Mesendoderm (in vitro differentiated cells): ENCODE results near the gene CELA2B.
"Not testable (repeated sequence)": the region's sequence is repeated elsewhere in the genome, so short reads cannot be mapped to it uniquely, and the experiment has no call there.

Source experiments
- DNase-seq: peaks from one replicate; pipeline ENCODE4 v3.0.0; 2013
- H2AK5ac ChIP-seq: 2 replicates; pipeline ENCODE4 v1.6.1; 2013; ENCODE audit warnings: low read length, inconsistent platforms
- H2BK120ac ChIP-seq: 2 replicates; pipeline ENCODE4 v1.6.1; 2013; ENCODE audit warnings: low read depth, mild to moderate bottlenecking, low read length, moderate library complexity, mixed read lengths
- H2BK15ac ChIP-seq: replicated peaks from 2 replicates; pipeline ENCODE4 v1.6.1; 2013; ENCODE audit warnings: low read depth, mild to moderate bottlenecking, moderate library complexity
- H2BK5ac ChIP-seq: 2 replicates; pipeline ENCODE4 v1.6.1; 2013; ENCODE audit warnings: low read length, inconsistent platforms
- H3K18ac ChIP-seq: 2 replicates; pipeline ENCODE4 v1.6.1; 2013; ENCODE audit warnings: mild to moderate bottlenecking, low read length, mixed read lengths
- H3K23ac ChIP-seq: one replicate; pipeline ENCODE4 v1.6.1; 2013; ENCODE audit warnings: low read length
- H3K27ac ChIP-seq: 2 replicates; pipeline ENCODE4 v1.5.1; 2013; ENCODE audit warnings: low read depth, mild to moderate bottlenecking, inconsistent platforms, low read length, moderate library complexity
- H3K27me3 ChIP-seq: 2 replicates; pipeline ENCODE4 v1.6.1; 2013; ENCODE audit warnings: low read length, control low read depth, mild to moderate bottlenecking, inconsistent platforms; ENCODE audit not compliant: insufficient read depth, poor library complexity
- H3K36me3 ChIP-seq: 2 replicates; pipeline ENCODE4 v1.6.1; 2013; ENCODE audit warnings: low read length, inconsistent platforms; ENCODE audit not compliant: control insufficient read depth, insufficient read depth
- H3K4ac ChIP-seq: one replicate; pipeline ENCODE4 v1.6.1; 2013; ENCODE audit warnings: low read depth, mild to moderate bottlenecking, low read length, moderate library complexity
- H3K4me1 ChIP-seq: 2 replicates; pipeline ENCODE4 v1.6.1; 2013; ENCODE audit warnings: low read depth, low read length, inconsistent platforms; ENCODE audit not compliant: control insufficient read depth
- H3K4me2 ChIP-seq: 2 replicates; pipeline ENCODE4 v1.6.1; 2013; ENCODE audit warnings: low read length
- H3K4me3 ChIP-seq: 2 replicates; pipeline ENCODE4 v1.5.1; 2013; ENCODE audit warnings: mild to moderate bottlenecking, low read length
- H3K56ac ChIP-seq: one replicate; pipeline ENCODE4 v1.6.1; 2013; ENCODE audit warnings: low read length
- H3K79me1 ChIP-seq: 2 replicates; pipeline ENCODE4 v1.6.1; 2013; ENCODE audit warnings: low read length, inconsistent platforms
- H3K79me2 ChIP-seq: 2 replicates; pipeline ENCODE4 v1.6.1; 2013; ENCODE audit warnings: mild to moderate bottlenecking, low read length; ENCODE audit not compliant: control insufficient read depth, insufficient read depth
- H3K9ac ChIP-seq: 2 replicates; pipeline ENCODE4 v1.6.1; 2013; ENCODE audit warnings: low read length, inconsistent platforms
- H4K5ac ChIP-seq: one replicate; pipeline ENCODE4 v1.6.1; 2013; ENCODE audit warnings: low read length
- H4K8ac ChIP-seq: one replicate; pipeline ENCODE4 v1.6.1; 2013; ENCODE audit warnings: low read depth, mild to moderate bottlenecking, control low read depth, low read length, moderate library complexity
- WGBS: extraction: QIAGEN DNeasy Blood & Tissue Kit; methylation state at CpG from one replicate; pipeline ENCODE4 v1.1.7; 2013; ENCODE audit warnings: low lambda C conversion rate, missing lambda C conversion rate; ENCODE audit not compliant: insufficient coverage; ENCODE audit errors: extremely low coverage; 5-methylcytosine and 5-hydroxymethylcytosine counted together

Gene CELA2B

DNA sequence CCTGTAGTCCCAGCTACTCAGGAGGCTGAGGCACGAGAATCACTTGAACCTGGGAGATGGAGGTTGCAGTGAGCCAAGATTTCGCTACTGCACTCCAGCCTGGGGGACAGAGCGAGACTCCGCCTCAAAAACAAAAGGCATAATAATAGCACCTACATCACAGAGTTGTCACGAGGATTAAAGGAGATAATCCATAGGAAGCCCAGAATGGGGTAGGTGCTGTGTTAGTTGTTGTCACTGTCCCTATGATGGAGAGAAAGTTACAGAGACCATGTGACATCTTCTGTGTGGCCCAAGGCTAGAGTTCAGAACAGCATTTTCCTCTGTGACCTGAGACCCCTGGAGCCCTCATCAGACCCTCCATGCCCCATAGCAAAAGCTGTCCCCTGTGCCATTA is 12.0 kb upstream of the CELA2B start:
- not testable (repeated sequence) for H3K79me2 ChIP-seq, H4K5ac ChIP-seq, H3K79me1 ChIP-seq, H3K4me3 ChIP-seq, H3K9ac ChIP-seq, H3K36me3 ChIP-seq, H2BK120ac ChIP-seq, H2AK5ac ChIP-seq, H3K4ac ChIP-seq, H2BK15ac ChIP-seq, H3K23ac ChIP-seq, H4K8ac ChIP-seq, H2BK5ac ChIP-seq, DNase-seq, H3K18ac ChIP-seq, H3K4me1 ChIP-seq, H3K27me3 ChIP-seq, H3K27ac ChIP-seq, H3K4me2 ChIP-seq, H3K56ac ChIP-seq
- WGBS, result no CpG with 5 or more reads among the region's 5 CpGs

DNA sequence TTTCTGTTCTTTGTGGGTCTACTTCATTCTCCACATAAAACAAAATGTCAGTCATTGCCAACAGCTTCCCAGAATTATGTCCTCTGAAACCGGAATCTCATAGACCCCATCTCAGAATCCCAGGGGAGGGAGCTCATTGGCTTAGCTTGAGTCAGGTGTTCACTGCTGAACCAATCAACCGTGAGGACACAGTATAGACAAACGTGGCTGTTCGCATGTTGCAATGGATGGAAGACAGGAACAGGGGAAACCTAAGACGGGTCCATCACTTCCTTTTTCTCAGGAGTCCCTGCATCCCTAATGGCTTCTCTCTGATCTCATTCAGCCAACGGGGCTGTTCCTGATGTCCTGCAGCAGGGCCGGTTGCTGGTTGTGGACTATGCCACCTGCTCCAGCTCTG is 10.2 kb upstream of the CELA2B start:
- no peak overlapping the region for H3K18ac ChIP-seq
- no peak overlapping the region for H3K23ac ChIP-seq
- H3K4me1 ChIP-seq, result no peaks in the 10 kb centered on the region
- H3K4ac ChIP-seq, result no peak overlapping the region
- no peak overlapping the region for H3K27ac ChIP-seq
- no peak overlapping the region for H2AK5ac ChIP-seq
- H3K36me3 ChIP-seq, result no peaks in the 10 kb centered on the region
- H3K79me1 ChIP-seq, result no peaks in the 10 kb centered on the region
- no peaks in the 10 kb centered on the region for H3K27me3 ChIP-seq
- no peak overlapping the region for H2BK15ac ChIP-seq
- no peak overlapping the region for H2BK120ac ChIP-seq
- H3K79me2 ChIP-seq, result no peaks in the 10 kb centered on the region
- H3K4me2 ChIP-seq, result no peak overlapping the region
- H2BK5ac ChIP-seq, result no peak overlapping the region
- WGBS, result no CpG with 5 or more reads among the region's 7 CpGs
- no peak overlapping the region for H4K8ac ChIP-seq
- H3K4me3 ChIP-seq, result no peak overlapping the region
- no peak for DNase-seq
- H4K5ac ChIP-seq, result no peak overlapping the region
- H3K9ac ChIP-seq, result no peak overlapping the region
- no peak overlapping the region for H3K56ac ChIP-seq

DNA sequence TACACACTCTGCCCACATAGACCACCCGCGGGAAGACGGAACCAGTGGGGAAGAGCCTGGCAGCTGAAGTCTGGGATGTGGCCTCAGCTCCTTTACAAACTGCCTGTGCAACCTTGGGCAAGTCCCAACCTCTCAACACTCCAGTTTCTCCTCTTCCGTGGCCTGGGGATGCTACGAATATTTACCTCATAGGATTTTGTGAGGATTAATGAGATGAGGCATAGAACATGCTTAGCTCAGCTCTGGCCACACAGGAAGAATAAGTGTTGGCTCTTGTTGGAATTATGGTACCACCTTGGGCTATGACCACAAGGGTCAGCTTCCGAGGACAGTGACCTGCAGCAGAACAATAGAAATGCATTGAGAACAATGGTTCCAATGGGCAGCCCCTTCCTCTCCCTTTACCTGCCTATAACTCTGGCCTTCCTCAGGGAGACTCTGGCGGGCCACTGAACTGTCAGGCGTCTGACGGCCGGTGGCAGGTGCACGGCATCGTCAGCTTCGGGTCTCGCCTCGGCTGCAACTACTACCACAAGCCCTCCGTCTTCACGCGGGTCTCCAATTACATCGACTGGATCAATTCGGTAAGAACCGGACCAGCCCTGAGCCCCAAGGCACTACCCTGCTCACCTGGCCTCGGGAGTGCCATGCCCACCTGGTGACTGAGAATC is 8.8 kb upstream of the CELA2B start:
- H3K27me3 ChIP-seq, H3K79me2 ChIP-seq, H4K5ac ChIP-seq, H4K8ac ChIP-seq, H2AK5ac ChIP-seq, H3K36me3 ChIP-seq, H2BK120ac ChIP-seq, H3K4ac ChIP-seq, H2BK5ac ChIP-seq, H3K56ac ChIP-seq, H3K4me1 ChIP-seq, H3K79me1 ChIP-seq, H3K9ac ChIP-seq, DNase-seq, H3K27ac ChIP-seq, H3K23ac ChIP-seq, H3K4me3 ChIP-seq, H2BK15ac ChIP-seq, H3K4me2 ChIP-seq, H3K18ac ChIP-seq: not testable (repeated sequence)
- no CpG with 5 or more reads among the region's 22 CpGs for WGBS

DNA sequence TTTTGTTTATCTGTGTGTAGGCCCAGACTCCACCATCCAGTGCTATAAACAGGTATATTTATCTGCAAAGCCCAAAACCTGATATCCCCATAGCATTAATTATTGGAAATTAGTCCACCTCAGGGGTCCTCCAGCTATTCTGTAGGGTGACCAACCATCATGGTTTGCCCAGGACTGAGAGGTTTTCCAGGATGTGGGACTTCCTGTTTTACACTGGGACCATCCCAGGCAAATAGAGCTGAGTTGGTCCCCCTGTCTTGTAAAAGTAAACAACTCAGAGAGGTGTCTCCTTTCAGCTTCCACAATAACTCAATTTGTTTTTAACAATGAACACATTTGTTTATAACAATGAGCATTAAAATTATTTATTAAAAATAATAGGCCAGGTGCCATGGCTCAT is 7.8 kb upstream of the CELA2B start:
- Histone ChIP-seq H3K79me1 (no peaks in the 10 kb centered on the region), H3K27ac (no peak overlapping the region), H4K5ac (no peak overlapping the region), H3K18ac (no peak overlapping the region), H2AK5ac (no peak overlapping the region), H2BK120ac (no peak overlapping the region), H3K23ac (no peak overlapping the region), H4K8ac (no peak overlapping the region), H3K79me2 (no peaks in the 10 kb centered on the region), H3K9ac (no peak overlapping the region), H3K4me1 (no peaks in the 10 kb centered on the region), H2BK15ac (no peak overlapping the region), H2BK5ac (no peak overlapping the region), H3K4me2 (no peak overlapping the region), H3K4me3 (no peak overlapping the region), H3K4ac (no peak overlapping the region), H3K56ac (no peak overlapping the region), H3K27me3 (no peaks in the 10 kb centered on the region), H3K36me3 (no peaks in the 10 kb centered on the region)
- no peak for DNase-seq

DNA sequence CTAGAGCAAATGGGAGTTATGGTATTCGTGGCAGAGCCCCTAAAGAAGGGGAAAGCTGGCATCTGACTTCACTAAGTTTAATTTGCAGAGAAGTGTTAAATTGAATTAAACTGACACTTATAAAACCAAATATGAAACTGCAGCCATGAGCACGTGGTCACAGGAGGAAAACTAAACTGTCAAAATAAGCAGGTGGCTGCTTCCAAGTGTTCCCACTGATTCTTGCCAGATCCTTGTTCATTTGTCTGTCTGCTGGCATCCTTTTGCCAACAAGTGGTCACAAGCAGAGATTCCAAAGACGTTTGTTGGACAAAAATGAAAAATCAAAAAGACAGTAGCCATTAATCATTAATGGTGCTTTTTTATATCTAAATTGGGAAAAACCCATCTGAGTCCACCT is 6.5 kb upstream of the CELA2B start:
- Histone ChIP-seq H2AK5ac (no peak overlapping the region), H4K5ac (no peak overlapping the region), H3K23ac (no peak overlapping the region), H3K36me3 (no peaks in the 10 kb centered on the region), H3K4me1 (no peaks in the 10 kb centered on the region), H3K56ac (no peak overlapping the region), H4K8ac (no peak overlapping the region), H3K79me2 (no peaks in the 10 kb centered on the region), H3K4me3 (no peak overlapping the region), H3K27ac (no peak overlapping the region), H3K18ac (no peak overlapping the region), H3K4me2 (no peak overlapping the region), H2BK15ac (no peak overlapping the region), H3K9ac (no peak overlapping the region), H2BK120ac (no peak overlapping the region), H2BK5ac (no peak overlapping the region), H3K27me3 (no peaks in the 10 kb centered on the region), H3K79me1 (no peaks in the 10 kb centered on the region), H3K4ac (no peak overlapping the region)
- no CpG with 5 or more reads among the region's 3 CpGs for WGBS
- no peak for DNase-seq

DNA sequence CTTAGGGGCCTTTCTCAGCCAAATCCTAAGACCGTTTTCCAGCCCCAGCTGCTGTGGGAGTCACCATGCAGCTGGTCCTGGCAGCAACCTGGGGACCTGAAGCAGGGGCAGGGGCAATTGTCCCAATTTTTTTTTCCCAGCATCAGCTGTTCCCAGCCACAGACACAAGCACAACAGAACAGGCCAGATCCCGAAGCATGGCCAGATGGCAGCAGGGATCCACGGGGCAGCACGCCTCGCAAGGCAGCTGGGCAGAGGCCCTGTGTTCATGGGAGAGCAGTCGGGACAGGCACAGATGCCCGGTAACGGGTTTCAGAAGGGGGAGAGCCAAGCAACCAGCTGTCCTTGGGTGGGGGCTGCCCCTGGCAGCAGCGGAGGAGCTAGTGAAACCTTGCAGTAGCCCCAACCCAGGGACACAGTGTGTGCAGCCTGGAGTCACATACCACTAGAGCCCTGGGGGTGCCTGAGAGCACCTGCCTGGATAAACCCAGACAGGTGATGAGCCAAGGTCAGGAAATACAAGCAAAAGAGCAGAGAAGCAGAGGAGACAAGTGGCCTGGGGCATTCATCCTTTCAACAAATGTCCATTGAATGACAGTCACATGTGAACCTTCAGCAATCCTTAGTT is 6.0 kb upstream of the CELA2B start:
- H4K5ac ChIP-seq, H2BK15ac ChIP-seq, H3K4ac ChIP-seq, H3K27me3 ChIP-seq, H2AK5ac ChIP-seq, H3K36me3 ChIP-seq, H3K4me2 ChIP-seq, H2BK120ac ChIP-seq, H3K4me3 ChIP-seq, H3K4me1 ChIP-seq, H3K27ac ChIP-seq, H3K18ac ChIP-seq, DNase-seq, H3K56ac ChIP-seq, H3K23ac ChIP-seq, H3K9ac ChIP-seq, H2BK5ac ChIP-seq, H3K79me1 ChIP-seq, H4K8ac ChIP-seq, H3K79me2 ChIP-seq: not testable (repeated sequence)
- no CpG with 5 or more reads among the region's 9 CpGs for WGBS
